Neural cell (in vitro differentiated cells): ENCODE results near the gene NSL1. TPM values are rescaled to one million over a fixed set of nuclear protein-coding genes. Genes with fewer than 3 reads are reported as not detected.
"Not testable (repeated sequence)": the region's sequence is repeated elsewhere in the genome, so short reads cannot be mapped to it uniquely, and the experiment has no call there.

Source experiments
- H2AFZ ChIP-seq: fragments of 200-600, 300-800 bp; sonication (generic), shearing (Covaris generic); 2 replicates; pipeline ENCODE4 v1.6.0; 2014; ENCODE audit warnings: low read depth, mild to moderate bottlenecking, antibody characterized with exemption, low read length, moderate library complexity
- H3F3A ChIP-seq: fragments of 200-600 bp; shearing (Covaris generic); 2 replicates; pipeline ENCODE4 v1.6.1; 2016; ENCODE audit warnings: mild to moderate bottlenecking, moderate library complexity, mixed read lengths, antibody characterized with exemption, low read length; ENCODE audit not compliant: insufficient read depth, poor library complexity, severe bottlenecking
- H3K27ac ChIP-seq: fragments of 200-600, 300-800 bp; sonication (generic), shearing (Covaris generic); 2 replicates; pipeline ENCODE4 v1.5.1; 2014; ENCODE audit warnings: mild to moderate bottlenecking, low read length, moderate library complexity
- H3K27me3 ChIP-seq: fragments of 300-800, 200-600 bp; sonication (generic), shearing (Covaris generic); 2 replicates; pipeline ENCODE4 v1.6.0; 2014; ENCODE audit warnings: mild to moderate bottlenecking, low read depth, low read length, moderate library complexity; ENCODE audit not compliant: insufficient read depth
- H3K36me3 ChIP-seq: fragments of 300-800, 200-600 bp; sonication (generic), shearing (Covaris generic); 2 replicates; pipeline ENCODE4 v1.5.1; 2014; ENCODE audit warnings: mild to moderate bottlenecking, antibody characterized with exemption, low read length, moderate library complexity; ENCODE audit not compliant: insufficient read depth
- H3K4me2 ChIP-seq: fragments of 300-800, 200-600 bp; sonication (generic), shearing (Covaris generic); 2 replicates; pipeline ENCODE4 v1.6.0; 2014; ENCODE audit warnings: mild to moderate bottlenecking, low read length
- H3K4me3 ChIP-seq: fragments of 300-800, 200-600 bp; sonication (generic), shearing (Covaris generic); 2 replicates; pipeline ENCODE4 v1.5.1; 2014; ENCODE audit warnings: mild to moderate bottlenecking, low read length, moderate library complexity
- H3K79me2 ChIP-seq: fragments of 200-600 bp; shearing (Covaris generic); replicated peaks from 2 replicates; pipeline ENCODE4 v1.6.0; 2014; ENCODE audit warnings: mild to moderate bottlenecking, low read length, moderate library complexity; ENCODE audit not compliant: insufficient read depth
- H3K9ac ChIP-seq: fragments of 300-800, 200-600 bp; sonication (generic), shearing (Covaris generic); 2 replicates; pipeline ENCODE4 v1.6.1; 2016; ENCODE audit warnings: mild to moderate bottlenecking, low read length, mixed read lengths
- H3K9me2 ChIP-seq: fragments of 200-600 bp; shearing (Covaris generic); 2 replicates; pipeline ENCODE4 v1.6.1; 2016; ENCODE audit warnings: mild to moderate bottlenecking, low read length, mixed read lengths; ENCODE audit not compliant: insufficient read depth
- H3K9me3 ChIP-seq: fragments of 200-600, 300-800 bp; sonication (generic), shearing (Covaris generic); 2 replicates; pipeline ENCODE4 v1.6.1; 2016; ENCODE audit warnings: mild to moderate bottlenecking, mixed run types, low read length, moderate library complexity, mixed read lengths
- H4K20me1 ChIP-seq: fragments of 200-600 bp; shearing (Covaris generic); 2 replicates; pipeline ENCODE4 v1.6.1; 2016; ENCODE audit warnings: mild to moderate bottlenecking, mixed run types; ENCODE audit not compliant: insufficient read depth
- EP300 ChIP-seq: fragments of 450-650 bp; conservative IDR thresholded peaks from 2 replicates; pipeline ENCODE4 v1.6.1; 2014; ENCODE audit warnings: antibody characterized with exemption, mild to moderate bottlenecking, moderate library complexity; ENCODE audit not compliant: poor library complexity, severe bottlenecking
- EZH2 ChIP-seq: fragments of 200-600, 300-800 bp; shearing (Covaris generic), sonication (generic); IDR thresholded peaks from 2 replicates; pipeline ENCODE4 v1.6.1; 2014; ENCODE audit warnings: antibody characterized with exemption, low read length, borderline replicate concordance, mild to moderate bottlenecking; ENCODE audit not compliant: insufficient read depth, poor library complexity, severe bottlenecking
- MXI1 ChIP-seq: fragments of 450-650 bp; conservative IDR thresholded peaks from 2 replicates; pipeline ENCODE4 v1.6.1; 2014; ENCODE audit warnings: antibody characterized with exemption, mild to moderate bottlenecking; ENCODE audit not compliant: poor library complexity, severe bottlenecking
- POLR2AphosphoS5 ChIP-seq: IDR thresholded peaks from 2 replicates; pipeline ENCODE4 v1.6.1; 2012
- RAD21 ChIP-seq: fragments of 450-650 bp; conservative IDR thresholded peaks from 2 replicates; pipeline ENCODE4 v1.6.1; 2014; ENCODE audit warnings: antibody characterized with exemption, mild to moderate bottlenecking, moderate library complexity
- SMC3 ChIP-seq: fragments of 450-650 bp; conservative IDR thresholded peaks from 2 replicates; pipeline ENCODE4 v1.6.1; 2014; ENCODE audit warnings: antibody characterized with exemption, mild to moderate bottlenecking, moderate library complexity; ENCODE audit not compliant: poor library complexity
- TAF1 ChIP-seq: IDR thresholded peaks from 2 replicates; pipeline ENCODE4 v1.6.1; 2012; ENCODE audit warnings: low read depth
- polyA minus RNA-seq: library from RNA; depleted of rRNA, polyadenylated mRNA; stranded (reverse); fragments of >200 nt; gene quantifications from 2 replicates; pipeline ENCODE4 v1.2.3, GENCODE V29; 2014
- polyA plus RNA-seq: library from polyadenylated mRNA; depleted of rRNA; stranded (reverse); fragments of >200 nt; gene quantifications from 2 replicates; pipeline ENCODE4 v1.2.3, GENCODE V29; 2014
- TF ChIP-seq, protein P1 (sequence below): fragments of 450-650 bp; IDR thresholded peaks from 2 replicates; pipeline ENCODE4 v1.5.1; 2014; ENCODE audit warnings: antibody characterized with exemption, mild to moderate bottlenecking, moderate library complexity; ENCODE audit not compliant: poor library complexity, severe bottlenecking
- TF ChIP-seq, protein P2 (sequence below): IDR thresholded peaks from 2 replicates; pipeline ENCODE4 v1.6.1; 2012; ENCODE audit warnings: borderline replicate concordance

NSL1 gene, protein sequence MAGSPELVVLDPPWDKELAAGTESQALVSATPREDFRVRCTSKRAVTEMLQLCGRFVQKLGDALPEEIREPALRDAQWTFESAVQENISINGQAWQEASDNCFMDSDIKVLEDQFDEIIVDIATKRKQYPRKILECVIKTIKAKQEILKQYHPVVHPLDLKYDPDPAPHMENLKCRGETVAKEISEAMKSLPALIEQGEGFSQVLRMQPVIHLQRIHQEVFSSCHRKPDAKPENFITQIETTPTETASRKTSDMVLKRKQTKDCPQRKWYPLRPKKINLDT
- polyA plus RNA-seq = 34.0 and 40.4 TPM in 2 replicates
- polyA minus RNA-seq = 60.9 and 74.7 TPM in 2 replicates

DNA sequence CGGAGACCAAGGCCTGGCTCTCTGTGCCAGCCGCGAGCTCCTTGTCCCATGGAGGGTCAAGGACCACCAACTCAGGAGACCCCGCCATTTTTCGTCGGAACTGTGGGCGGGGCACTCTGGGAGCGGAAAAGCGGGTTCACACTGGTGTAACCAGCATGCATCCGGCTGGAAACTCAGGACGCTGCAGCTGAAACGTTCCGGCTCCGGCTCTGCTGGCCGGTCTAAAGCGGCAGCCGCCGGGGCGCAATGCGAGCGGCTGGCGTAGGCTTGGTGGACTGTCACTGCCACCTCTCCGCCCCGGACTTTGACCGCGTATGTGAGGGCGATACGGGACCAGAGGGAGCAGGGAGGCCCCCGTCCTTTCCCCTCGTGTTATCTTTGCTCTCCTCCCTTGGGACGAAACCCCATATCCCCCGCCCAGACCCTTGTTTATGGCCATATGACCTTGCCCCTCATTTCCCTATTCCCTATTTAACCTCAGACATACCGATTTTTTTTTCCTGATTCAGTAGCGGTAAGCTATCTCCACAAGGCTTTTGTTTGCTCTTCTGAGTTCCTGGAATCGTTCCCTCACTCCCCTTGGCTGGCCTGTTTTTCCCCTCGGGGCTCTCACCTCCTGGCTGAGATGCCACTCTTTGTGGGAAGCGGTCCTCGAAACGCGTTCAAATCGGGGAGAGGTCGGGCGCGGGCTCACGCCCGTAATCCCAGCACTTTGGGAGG is at the start of gene NSL1, which contains the start of gene TATDN3:
Gene NSL1 (minus strand): TSS at position 102 of the 720 bp plus-strand sequence. CDS start 14 bp downstream, at position 88.
Gene TATDN3 (plus strand): TSS at position 219 of the 720 bp plus-strand sequence. CDS start 28 bp downstream, at position 247.
- Histone ChIP-seq H3K36me3 (no peaks in the 10 kb centered on the region), H3F3A (no peaks in the 10 kb centered on the region), H3K9me3 (no peaks in the 10 kb centered on the region), H2AFZ (peak within 1 kb of the TSS; percentile 90), H3K4me3 (peak within 1 kb of the TSS; percentile 91), H3K4me2 (peak within 1 kb of the TSS; percentile 49), H3K9ac (peak within 1 kb of the TSS; percentile 96), H3K9me2 (no peaks in the 10 kb centered on the region), H3K27ac (peak within 1 kb of the TSS; percentile 95), H3K79me2 (peaks cover 30% of the 10 kb centered on the region), H3K27me3 (no peaks in the 10 kb centered on the region), H4K20me1 (no peaks in the 10 kb centered on the region)
- TF ChIP-seq, protein P1, sequence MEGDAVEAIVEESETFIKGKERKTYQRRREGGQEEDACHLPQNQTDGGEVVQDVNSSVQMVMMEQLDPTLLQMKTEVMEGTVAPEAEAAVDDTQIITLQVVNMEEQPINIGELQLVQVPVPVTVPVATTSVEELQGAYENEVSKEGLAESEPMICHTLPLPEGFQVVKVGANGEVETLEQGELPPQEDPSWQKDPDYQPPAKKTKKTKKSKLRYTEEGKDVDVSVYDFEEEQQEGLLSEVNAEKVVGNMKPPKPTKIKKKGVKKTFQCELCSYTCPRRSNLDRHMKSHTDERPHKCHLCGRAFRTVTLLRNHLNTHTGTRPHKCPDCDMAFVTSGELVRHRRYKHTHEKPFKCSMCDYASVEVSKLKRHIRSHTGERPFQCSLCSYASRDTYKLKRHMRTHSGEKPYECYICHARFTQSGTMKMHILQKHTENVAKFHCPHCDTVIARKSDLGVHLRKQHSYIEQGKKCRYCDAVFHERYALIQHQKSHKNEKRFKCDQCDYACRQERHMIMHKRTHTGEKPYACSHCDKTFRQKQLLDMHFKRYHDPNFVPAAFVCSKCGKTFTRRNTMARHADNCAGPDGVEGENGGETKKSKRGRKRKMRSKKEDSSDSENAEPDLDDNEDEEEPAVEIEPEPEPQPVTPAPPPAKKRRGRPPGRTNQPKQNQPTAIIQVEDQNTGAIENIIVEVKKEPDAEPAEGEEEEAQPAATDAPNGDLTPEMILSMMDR = peak; percentile 39
- TF ChIP-seq RAD21 (peak; percentile 40), MXI1 (peak; percentile 82), SMC3 (peak; percentile 58), EP300 (peak; percentile 70), TAF1 (peak; percentile 100), POLR2AphosphoS5 (peak; percentile 98), EZH2 (no peak)
- TF ChIP-seq, protein P2, sequence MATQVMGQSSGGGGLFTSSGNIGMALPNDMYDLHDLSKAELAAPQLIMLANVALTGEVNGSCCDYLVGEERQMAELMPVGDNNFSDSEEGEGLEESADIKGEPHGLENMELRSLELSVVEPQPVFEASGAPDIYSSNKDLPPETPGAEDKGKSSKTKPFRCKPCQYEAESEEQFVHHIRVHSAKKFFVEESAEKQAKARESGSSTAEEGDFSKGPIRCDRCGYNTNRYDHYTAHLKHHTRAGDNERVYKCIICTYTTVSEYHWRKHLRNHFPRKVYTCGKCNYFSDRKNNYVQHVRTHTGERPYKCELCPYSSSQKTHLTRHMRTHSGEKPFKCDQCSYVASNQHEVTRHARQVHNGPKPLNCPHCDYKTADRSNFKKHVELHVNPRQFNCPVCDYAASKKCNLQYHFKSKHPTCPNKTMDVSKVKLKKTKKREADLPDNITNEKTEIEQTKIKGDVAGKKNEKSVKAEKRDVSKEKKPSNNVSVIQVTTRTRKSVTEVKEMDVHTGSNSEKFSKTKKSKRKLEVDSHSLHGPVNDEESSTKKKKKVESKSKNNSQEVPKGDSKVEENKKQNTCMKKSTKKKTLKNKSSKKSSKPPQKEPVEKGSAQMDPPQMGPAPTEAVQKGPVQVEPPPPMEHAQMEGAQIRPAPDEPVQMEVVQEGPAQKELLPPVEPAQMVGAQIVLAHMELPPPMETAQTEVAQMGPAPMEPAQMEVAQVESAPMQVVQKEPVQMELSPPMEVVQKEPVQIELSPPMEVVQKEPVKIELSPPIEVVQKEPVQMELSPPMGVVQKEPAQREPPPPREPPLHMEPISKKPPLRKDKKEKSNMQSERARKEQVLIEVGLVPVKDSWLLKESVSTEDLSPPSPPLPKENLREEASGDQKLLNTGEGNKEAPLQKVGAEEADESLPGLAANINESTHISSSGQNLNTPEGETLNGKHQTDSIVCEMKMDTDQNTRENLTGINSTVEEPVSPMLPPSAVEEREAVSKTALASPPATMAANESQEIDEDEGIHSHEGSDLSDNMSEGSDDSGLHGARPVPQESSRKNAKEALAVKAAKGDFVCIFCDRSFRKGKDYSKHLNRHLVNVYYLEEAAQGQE = peak; percentile 96

DNA sequence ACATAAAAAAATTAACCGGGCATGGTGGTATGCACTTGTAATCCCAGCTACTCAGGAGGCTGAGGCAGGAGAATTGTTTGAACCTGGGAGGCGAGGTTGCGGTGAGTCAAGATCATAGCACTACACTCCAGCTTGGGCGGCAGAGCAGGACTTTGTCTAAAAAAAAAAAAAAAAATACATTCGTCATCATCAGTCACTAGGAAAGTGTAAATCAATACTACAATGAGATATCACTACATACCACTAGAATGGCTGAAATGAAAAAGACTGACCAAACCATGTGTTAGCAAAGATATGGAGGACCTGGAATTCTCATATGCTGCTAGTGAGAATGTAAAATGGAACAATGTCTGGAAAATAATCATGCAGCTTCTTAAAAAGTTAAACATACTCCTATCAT is 46.6 kb upstream of the NSL1 start:
- H4K20me1 ChIP-seq = no peaks in the 10 kb centered on the region
- no peaks in the 10 kb centered on the region for H3K9me2 ChIP-seq
- H3K4me2 ChIP-seq = no peak overlapping the region
- no peaks in the 10 kb centered on the region for H3K79me2 ChIP-seq
- H3K9ac ChIP-seq = no peak overlapping the region
- H3K4me3 ChIP-seq = no peak overlapping the region
- no peak overlapping the region for H2AFZ ChIP-seq
- no peaks in the 10 kb centered on the region for H3F3A ChIP-seq
- no peaks in the 10 kb centered on the region for H3K36me3 ChIP-seq
- no peaks in the 10 kb centered on the region for H3K27me3 ChIP-seq
- no peaks in the 10 kb centered on the region for H3K9me3 ChIP-seq
- H3K27ac ChIP-seq = no peak overlapping the region
- TF ChIP-seq SMC3 = no peak
- no peak for TF ChIP-seq TAF1
- no peak for TF ChIP-seq EZH2

DNA sequence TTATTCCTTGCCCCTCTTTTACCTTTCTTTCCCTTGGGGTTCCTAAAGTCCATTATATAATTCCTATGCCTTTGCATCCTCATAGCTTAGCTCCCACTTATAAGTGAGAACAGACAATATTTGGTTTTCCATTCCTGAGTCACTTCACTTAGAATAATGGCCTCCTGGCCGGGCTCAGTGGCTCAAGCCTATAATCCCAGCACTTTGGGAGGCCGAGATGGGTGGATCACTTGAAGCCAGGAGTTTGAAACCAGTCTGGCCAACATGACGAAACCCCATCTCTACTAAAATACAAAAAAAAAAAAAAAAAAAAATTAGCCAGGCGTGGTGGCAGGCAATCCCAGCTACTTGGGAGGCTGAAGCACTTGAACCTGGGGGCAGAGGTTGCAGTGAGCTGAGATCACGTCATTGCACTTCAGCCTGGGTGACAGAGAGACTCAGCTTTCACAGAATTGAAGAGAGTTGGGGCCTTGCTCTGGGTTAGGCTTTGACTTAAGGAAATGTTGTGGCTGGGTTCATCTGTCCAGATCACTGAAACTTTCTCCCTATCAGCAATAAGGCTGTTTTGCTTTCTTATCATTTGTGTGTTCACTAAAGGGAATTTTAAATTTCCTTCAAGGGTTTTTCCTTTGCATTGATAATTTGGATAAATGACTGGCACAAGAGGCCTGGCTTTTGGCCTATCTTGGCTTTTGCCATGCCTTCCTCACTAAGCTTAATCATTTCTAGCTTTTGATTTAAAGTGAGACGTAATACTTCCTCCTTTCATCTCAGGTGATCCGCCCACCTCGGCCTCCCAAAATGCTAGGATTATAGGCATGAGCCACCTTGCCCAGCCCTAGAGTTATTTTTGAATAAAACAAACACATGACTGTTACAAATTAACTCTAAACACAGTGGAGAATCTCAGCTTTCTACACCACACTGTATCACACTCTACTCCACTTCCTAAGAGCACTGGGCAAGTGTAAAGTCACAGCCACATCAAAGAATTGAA is 41.9 kb upstream of the NSL1 start:
- H3F3A ChIP-seq, H3K9ac ChIP-seq, H3K9me3 ChIP-seq, H3K9me2 ChIP-seq, H2AFZ ChIP-seq, H3K4me3 ChIP-seq, H3K4me2 ChIP-seq, H4K20me1 ChIP-seq, H3K27me3 ChIP-seq, H3K36me3 ChIP-seq, H3K79me2 ChIP-seq, H3K27ac ChIP-seq: not testable (repeated sequence)
